Fibroblast of skin of scalp (primary cell): Measurements from ENCODE around the gene UVSSA.
"Not testable (repeated sequence)": the region's sequence is repeated elsewhere in the genome, so short reads cannot be mapped to it uniquely, and the experiment has no call there.

ENCODE experiments used
- DNase-seq: peaks from one replicate; pipeline ENCODE4 v3.0.0-alpha.2; 2013

The UVSSA gene

DNA sequence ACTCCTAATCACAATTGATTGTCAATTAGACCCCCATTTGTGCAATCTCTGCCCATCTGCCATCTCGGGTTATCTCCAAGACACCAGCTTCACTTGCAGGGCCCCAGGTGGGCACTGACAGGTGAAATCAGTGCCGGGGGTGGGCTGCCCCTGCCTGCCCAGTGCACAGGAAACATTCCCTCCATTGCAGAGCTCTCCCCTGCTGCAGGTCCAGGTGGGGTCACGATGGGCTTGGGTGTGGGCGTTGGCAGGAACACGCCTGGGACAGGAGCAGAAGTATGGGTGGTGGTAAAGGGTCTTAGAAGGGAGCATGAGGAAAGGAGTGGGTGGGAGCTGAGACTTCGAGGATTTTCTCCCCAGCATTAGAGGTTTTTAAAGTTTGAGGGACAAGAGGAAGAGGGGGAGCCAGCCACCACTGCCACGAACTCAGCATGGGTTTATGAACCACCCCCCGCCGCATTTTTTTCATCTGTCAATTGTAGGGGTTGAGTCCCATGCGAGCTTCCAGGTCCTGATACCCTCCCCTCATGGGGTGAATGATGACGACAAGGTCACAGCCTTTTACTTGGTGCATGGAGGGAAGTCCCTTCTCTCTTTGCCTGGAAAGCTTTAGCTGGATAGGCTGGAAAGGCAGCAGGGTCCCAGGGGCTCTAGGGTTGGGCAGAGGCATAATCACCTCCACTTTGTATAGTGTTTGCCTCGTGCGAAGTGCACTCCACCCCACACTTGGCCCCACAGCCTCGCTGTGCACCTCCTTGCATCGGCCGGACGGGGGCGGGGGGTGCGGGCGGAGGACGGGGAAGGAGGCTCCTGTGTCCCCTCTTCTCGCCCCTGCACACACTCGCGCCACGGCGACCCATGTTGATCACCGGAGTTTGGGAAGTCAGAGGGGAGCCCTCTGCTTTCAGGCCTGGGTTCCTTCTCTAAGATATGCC, 62.8 kb downstream of the UVSSA start:
- DNase-seq: no peak

GRCh38 chr4:1410491-1411325, 63.7 kb downstream of the UVSSA start:
- peak; percentile 53 for DNase-seq

DNA sequence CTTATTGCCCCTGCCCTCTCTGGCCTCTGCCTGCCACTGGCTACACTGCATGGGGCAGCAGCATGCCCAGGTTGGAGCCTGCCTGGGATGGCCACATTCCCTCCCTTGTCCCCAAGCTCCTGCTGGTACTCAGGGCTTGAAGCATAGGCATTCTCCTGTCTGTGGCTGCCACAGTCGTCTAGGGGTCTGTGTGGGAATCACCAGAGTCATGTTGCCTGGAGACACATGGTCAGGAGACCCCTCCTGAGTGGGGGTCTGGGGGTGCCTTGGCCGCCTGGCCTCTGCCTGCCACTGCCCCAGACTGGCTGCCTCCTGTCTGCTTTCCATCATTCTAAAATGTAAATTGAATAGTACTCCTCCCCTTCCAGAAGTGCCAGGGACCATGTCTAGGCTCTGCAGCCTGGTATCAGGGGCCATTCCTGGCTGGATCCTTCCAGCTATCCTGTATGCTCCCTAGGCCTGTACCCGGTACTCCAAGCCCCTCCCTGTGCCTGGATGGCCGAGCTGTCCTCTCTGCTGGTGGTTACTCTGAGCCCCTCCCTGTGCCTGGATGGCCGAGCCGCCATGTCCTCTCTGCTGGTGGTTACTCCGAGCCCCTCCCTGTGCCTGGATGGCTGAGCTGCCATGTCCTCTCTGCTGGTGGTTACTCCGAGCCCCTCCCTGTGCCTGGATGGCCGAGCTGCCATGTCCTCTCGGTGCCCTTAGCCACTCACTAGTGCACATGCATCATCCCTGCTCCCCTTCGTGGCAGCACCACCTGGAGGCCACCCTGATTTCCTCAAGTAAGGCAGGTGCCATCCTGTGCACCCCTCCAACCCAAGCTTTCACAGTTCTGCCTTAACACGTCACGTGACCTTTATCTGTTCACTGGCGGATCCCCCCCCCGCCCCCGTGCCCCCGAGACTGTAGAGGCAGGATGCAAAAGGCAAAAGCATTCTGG, 64.7 kb downstream of the UVSSA start:
- no peak for DNase-seq

- no peak for DNase-seq
Measured at GRCh38 chr4:1412376-1413203, 65.6 kb downstream of the UVSSA start.

- DNase-seq: no peak
Measured at GRCh38 chr4:1413204-1413663, 66.2 kb downstream of the UVSSA start.

DNA sequence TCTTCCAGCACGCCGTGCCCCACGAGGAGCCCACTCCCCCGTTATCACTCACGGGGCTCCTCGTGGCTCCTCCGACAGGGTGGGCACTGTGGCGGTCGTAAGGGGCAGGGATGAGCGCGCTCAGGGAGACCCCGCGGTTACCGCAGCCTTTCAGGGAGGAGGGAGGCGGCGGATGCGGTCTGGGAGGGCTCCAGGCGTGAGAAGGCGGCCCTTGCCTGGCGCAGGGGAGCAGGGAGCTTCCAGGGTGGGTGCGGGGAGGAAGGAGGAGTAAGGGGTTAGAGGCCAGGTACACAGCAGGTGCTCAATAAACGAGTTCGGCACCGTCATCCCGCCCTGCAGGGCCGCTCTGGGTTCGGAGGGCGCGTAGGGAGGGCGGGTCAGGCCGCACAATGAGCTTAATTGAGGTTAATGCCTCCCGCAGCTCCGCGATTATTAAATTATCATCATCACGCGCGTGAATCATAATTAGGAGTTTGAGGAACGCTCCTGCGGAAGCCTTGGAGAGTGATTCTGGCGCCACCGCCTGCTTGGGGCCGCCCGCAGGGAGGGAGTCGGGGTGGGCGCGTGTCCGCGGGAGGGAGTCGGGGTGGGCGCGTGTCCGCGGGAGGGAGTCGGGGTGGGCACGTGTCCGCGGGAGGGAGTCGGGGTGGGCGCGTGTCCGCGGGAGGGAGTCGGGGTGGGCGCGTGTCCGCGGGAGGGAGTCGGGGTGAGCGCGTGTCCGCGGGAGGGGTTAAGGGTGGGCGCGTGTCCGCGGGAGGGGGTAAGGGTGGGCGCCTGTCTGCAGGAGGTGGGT, 66.9 kb downstream of the UVSSA start:
- no peak for DNase-seq

DNA sequence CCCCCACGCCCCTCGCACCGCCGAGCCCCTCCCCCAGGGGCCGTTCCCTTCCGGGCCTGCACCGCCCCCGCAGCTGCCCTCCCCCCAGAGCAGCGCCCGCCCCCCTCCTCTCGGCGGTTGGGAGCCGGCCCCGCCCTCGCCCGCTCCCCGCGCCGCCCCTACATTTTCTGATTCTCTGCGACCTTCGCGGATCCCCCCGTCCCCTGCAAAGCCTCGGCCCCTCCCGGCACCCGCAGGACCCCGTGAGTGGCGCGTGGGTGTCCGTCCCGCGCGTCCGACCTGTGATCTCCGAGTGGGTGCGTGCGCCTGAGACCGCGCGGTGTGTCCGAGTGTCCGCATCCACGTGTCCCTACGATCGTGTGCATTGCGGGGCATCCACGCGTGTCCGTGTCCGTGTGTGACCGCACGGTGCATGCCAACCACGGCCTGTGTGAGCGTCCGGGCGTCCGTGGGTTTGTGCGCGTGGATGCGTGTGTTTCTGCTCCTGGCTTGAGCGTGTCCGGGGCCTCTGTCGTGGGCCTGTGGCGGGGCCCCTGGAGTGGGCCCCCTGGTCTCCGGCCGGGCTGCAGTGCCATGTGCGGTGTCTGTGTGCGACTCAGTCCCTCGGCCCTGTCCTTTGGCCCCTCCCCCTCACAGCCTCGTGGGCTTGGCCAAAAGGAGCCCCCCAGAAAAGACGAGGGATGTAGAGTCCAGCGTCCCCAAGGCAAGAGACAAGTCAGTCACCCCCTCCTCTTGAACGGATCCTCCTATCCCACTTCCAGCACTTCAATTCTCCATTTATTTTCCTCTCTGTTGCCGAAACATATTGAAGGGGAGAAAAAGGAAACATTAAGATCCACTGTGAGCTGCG, 68.0 kb downstream of the UVSSA start:
- DNase-seq: no peak

- no peak for DNase-seq
Measured at GRCh38 chr4:1415681-1415981, 68.6 kb downstream of the UVSSA start.

GRCh38 chr4:1416051-1416947, 69.3 kb downstream of the UVSSA start:
- DNase-seq: no peak

DNA sequence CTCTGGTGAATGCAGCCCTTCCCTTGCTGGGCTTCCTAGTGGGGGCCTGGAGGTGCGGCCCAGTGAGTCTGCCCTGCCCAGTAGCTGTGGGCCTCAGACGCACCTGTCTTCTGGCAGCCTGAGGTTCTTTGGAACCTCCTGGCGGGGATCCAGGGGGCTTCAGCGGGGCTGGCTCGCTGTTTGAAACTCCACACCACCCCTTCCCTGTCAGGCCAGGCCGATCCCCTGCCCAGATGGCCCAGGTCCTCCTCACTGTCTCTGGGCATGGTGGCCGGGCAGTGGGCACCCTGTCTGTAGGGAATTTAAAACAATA, 69.9 kb downstream of the UVSSA start:
- DNase-seq: no peak

- DNase-seq: no peak
Measured at GRCh38 chr4:1417522-1418390, 70.7 kb downstream of the UVSSA start.

DNA sequence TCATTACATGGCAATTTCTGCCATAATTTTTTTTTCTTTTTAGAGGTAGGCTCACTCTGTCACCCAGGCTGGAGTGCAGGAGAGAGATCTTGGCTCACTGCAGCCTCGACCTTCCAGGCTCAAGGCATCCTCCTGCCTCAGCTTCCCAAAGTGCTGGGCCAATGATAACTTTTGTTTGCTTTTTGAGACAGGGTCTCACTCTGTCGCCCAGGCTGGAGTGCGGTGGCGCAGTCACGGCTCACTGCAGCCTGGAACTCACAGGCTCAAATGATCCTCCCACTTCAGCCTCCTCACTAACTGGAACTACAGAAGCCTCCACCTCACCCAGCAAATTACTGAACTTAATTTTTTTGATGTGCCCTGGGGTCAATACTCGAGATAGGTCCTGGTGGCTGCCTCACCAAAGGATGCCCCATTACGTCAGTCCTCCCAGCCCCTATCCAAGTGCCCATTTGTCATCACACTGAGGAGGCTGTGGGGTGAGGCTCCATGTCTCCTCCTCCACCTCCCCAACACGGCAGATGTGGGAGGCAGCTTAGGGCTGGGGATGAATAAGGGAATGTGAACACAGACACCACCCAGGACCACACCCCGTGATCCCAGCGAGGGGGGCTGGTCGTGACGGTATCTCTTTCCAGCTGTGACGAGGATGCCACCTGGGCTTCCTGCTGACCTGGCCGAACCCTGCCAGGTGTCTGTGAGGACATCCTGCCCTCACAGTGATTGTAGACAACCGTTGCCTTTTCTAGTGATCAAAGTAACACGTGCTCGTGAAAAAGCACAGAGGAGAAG, 71.7 kb downstream of the UVSSA start:
- DNase-seq: no peak

DNA sequence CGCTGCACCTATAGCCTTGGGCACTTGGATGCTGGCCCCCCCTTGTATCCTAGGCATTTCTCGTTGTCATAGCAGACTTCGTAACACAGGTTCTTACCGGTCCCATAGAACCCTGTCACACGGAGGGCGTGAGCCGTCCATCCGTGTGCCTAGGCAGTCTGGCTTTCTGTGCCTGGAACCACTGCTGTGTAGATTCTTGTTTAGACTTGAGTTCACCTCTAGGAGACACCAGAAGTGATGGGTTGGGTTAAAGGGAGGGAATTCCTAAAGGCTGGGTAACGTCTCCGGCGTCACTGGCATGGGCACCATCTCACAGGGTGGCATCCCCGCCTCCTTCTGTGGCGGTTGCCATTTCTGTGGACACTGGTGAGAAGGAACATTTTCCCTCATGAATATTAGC, 72.7 kb downstream of the UVSSA start:
- no peak for DNase-seq

DNA sequence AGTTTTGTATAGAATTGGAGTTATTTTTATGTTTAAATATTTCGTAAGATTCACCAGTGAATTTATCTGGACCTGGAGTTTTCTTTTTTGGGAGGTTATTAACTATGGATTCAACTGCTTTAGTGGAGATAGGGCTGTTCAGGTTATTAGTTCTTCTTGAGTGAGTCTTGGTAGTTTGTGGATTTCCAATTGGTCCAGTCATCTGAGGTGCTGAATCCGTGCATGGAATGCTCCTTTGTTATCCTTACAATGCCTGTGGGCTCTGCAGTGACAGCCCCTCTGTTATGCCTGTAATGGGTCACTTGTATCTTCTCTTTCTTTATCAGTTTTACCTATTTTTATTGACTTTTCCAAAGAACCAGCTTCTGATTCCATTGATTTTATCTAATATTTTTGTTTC, 74.6 kb downstream of the UVSSA start:
- no peak for DNase-seq

DNA sequence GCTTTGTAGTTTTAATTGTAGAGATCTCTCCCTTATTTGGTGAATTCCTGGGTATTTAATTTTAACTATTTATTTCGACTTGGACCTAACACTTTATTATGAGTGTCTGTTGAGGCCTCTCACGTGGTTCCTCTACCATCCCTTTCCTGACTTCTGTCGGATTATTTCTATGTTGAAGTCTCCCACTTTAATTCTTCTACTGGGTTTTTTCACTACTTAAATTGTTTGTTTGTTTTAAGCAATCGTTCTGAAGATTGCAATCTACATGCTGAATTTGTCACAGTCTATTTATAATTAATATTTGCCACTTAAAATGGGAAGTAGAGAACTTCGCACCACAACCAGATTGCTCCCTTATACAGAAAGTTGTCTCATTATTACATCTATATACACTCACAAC, 80.0 kb downstream of the UVSSA start:
- no peak for DNase-seq

DNA sequence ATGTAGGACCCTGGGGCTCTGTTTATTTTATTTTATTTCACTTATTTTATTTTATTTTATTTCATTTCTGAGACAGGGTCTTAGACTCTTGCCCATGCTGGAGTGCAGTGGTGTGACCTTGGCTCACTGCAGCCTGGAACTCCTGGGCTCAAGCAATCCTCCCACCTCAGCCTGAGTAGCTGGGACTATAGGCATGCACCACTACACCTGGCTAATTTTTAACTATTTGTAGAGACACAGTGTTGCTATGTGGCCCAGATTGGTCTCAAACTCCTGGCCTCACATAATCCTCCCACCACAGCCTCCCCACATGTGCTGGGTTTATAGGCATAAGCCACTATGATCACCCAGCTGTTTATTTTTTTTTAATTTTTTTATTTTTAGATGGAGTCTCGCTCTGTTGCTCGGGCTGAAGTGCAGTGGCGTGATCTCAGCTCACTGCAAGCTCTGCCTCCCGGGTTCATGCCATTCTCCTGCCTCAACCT, 96.7 kb downstream of the UVSSA start:
- not testable (repeated sequence) for DNase-seq
